ENCODE data around the gene SLC49A3. TPM values are rescaled to one million over a fixed set of nuclear protein-coding genes. Genes with fewer than 3 reads are reported as not detected.

The SLC49A3 gene
- total and polyA plus RNA-seq, 2 of the 4 experiments (the other 2 are of a cell fraction): under 0.01 to 0.32 TPM

DNA sequence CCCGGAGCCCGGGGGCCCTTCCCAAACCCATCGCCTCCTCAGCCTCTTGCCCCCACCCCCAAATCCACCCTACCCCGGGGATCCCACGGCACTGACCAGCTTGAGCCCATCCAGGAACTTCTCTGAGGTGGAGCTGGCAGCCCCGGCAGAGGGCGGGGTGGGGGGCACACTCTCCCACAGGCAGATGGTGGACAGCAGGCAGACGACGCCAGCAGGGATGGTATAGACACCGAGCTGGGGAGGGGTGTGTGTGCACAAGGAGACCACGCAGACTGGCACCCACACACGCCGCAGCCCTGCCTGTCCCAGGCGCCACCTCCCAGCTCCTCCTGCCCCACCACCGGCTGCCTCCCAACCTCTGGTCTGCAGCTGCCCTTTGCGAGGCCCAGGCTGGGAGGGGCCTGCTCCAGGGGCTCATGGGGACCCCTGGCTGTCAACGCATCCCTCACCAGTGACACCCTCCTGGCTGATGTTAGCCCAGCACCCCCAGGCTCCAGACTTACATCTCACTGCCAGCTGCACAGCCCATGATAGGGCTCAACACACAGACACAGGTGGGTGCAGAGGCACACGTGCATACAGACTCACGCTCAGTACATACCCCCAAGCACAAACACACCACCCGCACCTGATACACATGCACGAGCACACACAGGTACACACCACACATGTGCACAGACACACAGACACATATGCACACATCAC is 4.2 kb downstream of the SLC49A3 start:
- intact Hi-C loops (cut with micrococcal nuclease): no loop called here
- no TSS peak for BruUV-seq (replicated peaks)

More for the DNA sequence above, 4.2 kb downstream of the SLC49A3 start:
- CTCF ChIA-PET: no interaction called here
- H3K4me2 ChIP-seq (ENCODE audit: low read depth, low read length): no peak overlapping the region
- no peaks in the 10 kb centered on the region for H3K36me3 ChIP-seq (ENCODE audit: control insufficient read depth, insufficient read depth, low read length)
- peaks cover 0 to 4% of the 10 kb centered on the region in 2 experiments; a peak in 1 of 4 replicates for H3K79me1 ChIP-seq (ENCODE audit: low read depth in 1 of 2, low read length in 2 of 2)
- H3K14ac ChIP-seq (replicated peaks; ENCODE audit: low read depth, low read length): no peak overlapping the region
- H3K4me1 ChIP-seq (ENCODE audit: control insufficient read depth, insufficient read depth, low read length): peaks cover 15% of the 10 kb centered on the region
- ATAC-seq (ENCODE audit: low read depth) (no peak), DNase-seq (no peak)
- no peak overlapping the region for H4K91ac ChIP-seq (ENCODE audit: insufficient read depth, low read depth, low read length)
- no peak overlapping the region for H3K4me3 ChIP-seq (ENCODE audit: insufficient read depth, low read depth, low read length)
- 71% methylated on average over 10 of the region's 21 CpGs; no CpG with 5 or more reads in 1 of the 2 experiments for WGBS, 2 experiments (ENCODE audit: extremely low coverage in 2 of 2, insufficient read length in 1 of 2)
- H3K18ac ChIP-seq (ENCODE audit: low read depth, low read length): no peak overlapping the region
- H4K8ac ChIP-seq (ENCODE audit: low read depth in 2 of 2, low read length in 2 of 2): no peak overlapping the region
- H2AK5ac ChIP-seq (ENCODE audit: low read depth, low read length): no peak overlapping the region
- no peak overlapping the region for H3K23ac ChIP-seq (ENCODE audit: low read depth, low read length)
- no peak overlapping the region for H3K4ac ChIP-seq (ENCODE audit: low read depth, low read length)
- H3K27ac ChIP-seq (ENCODE audit: insufficient read depth, low read length): no peak overlapping the region
- no peak overlapping the region for H2BK5ac ChIP-seq (ENCODE audit: low read depth, low read length, poor library complexity, severe bottlenecking)
- no peak overlapping the region for H3K9ac ChIP-seq (ENCODE audit: low read depth, low read length)
- peaks cover 9% of the 10 kb centered on the region for H3K9me1 ChIP-seq (ENCODE audit: insufficient read depth, low read length)
- H2AFZ ChIP-seq (replicated peaks; ENCODE audit: low read length, poor library complexity): no peak overlapping the region
- no peak overlapping the region for H2AK9ac ChIP-seq (replicated peaks; ENCODE audit: low read depth, low read length, poor library complexity)
- H2BK15ac ChIP-seq (ENCODE audit: low read depth, low read length): no peak overlapping the region
- H4K20me1 ChIP-seq (ENCODE audit: insufficient read depth, low read length): no peaks in the 10 kb centered on the region
- no peak overlapping the region for H4K5ac ChIP-seq (ENCODE audit: low read depth, low read length)
- POLR2A ChIA-PET (ENCODE audit: unreplicated experiment): no interaction called here
- H2BK120ac ChIP-seq (ENCODE audit: low read depth, low read length): no peak overlapping the region
- no peaks in the 10 kb centered on the region for H3K27me3 ChIP-seq (ENCODE audit: control insufficient read depth, insufficient read depth, low read length)
- dilution Hi-C loops (cut with HindIII; ENCODE audit: low sequenced_read_pairs, unreplicated experiment) (no loop called here), in situ Hi-C loops (cut with MboI; ENCODE audit: low sequenced_read_pairs) (no loop called here)
- H3K56ac ChIP-seq (ENCODE audit: extremely low read depth, insufficient read depth, low read length): no peak overlapping the region
- no peak overlapping the region for H2BK20ac ChIP-seq (ENCODE audit: low read depth, low read length)
- no peaks in the 10 kb centered on the region for H3K9me3 ChIP-seq (ENCODE audit: control insufficient read depth, insufficient read depth, low read length)
- TF ChIP-seq FOS (IDR thresholded peaks at IDR 0.05; ENCODE audit: low read depth, low read length) (no peak), POLR2A (IDR thresholded peaks at IDR 0.05; ENCODE audit: low read depth, low read length) (no peak)
